H1 (cell line): ENCODE data around the gene NNMT. TPM values are rescaled to one million over a fixed set of nuclear protein-coding genes. Genes with fewer than 3 reads are reported as not detected.

ENCODE experiments used
- CTCF ChIA-PET: fragments of 300-600 bp; sonication (Branson Sonifier 250); formaldehyde crosslinking; loops from one replicate; lab custom pipeline; 2021; ENCODE audit not compliant: partially characterized antibody; lab: Charles Lee
- POLR2A ChIA-PET: fragments of 300-600 bp; sonication (Branson Sonifier 250); formaldehyde crosslinking; loops from one replicate; lab custom pipeline; 2021; ENCODE audit warnings: inconsistent platforms; ENCODE audit not compliant: partially characterized antibody; lab: Charles Lee
- DNase-seq, 2 experiments: peaks; one replicate each; pipeline versions ENCODE4 v3.0.0 to v3.0.0-alpha.2; 2010 to 2022; ENCODE audit warnings: low spot score in 2 of 2, low read depth in 1 of 2, mixed read lengths in 1 of 2
- FAIRE-seq: peaks from 2 replicates; lab custom pipeline; 2011; peaks lifted over from hg19 to GRCh38; lab: Jason Lieb, UNC
- H2AFZ ChIP-seq: 2 replicates; pipeline ENCODE4 v1.8.1; 2012; ENCODE audit warnings: low read length, inconsistent platforms
- H2AK5ac ChIP-seq: 2 replicates; pipeline ENCODE4 v1.6.1; 2013; ENCODE audit warnings: low read depth, low read length
- H2BK120ac ChIP-seq: replicated peaks from 2 replicates; pipeline ENCODE3; 2013; ENCODE audit warnings: low read depth, low read length, inconsistent platforms
- H2BK12ac ChIP-seq: 2 replicates; pipeline ENCODE4 v1.6.1; 2013; ENCODE audit warnings: low read depth, low read length
- H2BK15ac ChIP-seq: 2 replicates; pipeline ENCODE4 v1.6.1; 2013; ENCODE audit warnings: low read length
- H2BK20ac ChIP-seq: 2 replicates; pipeline ENCODE4 v1.6.1; 2013; ENCODE audit warnings: low read length
- H2BK5ac ChIP-seq: 2 replicates; pipeline ENCODE4 v1.6.1; 2013; ENCODE audit warnings: low read depth, low read length
- H3K14ac ChIP-seq: 2 replicates; pipeline ENCODE4 v1.6.1; 2013; ENCODE audit warnings: inconsistent platforms; ENCODE audit not compliant: insufficient read length
- H3K18ac ChIP-seq: 2 replicates; pipeline ENCODE4 v1.6.1; 2013; ENCODE audit warnings: low read length; ENCODE audit errors: extremely low read depth
- H3K23ac ChIP-seq: 2 replicates; pipeline ENCODE4 v1.6.1; 2013; ENCODE audit warnings: inconsistent platforms; ENCODE audit not compliant: insufficient read length
- H3K23me2 ChIP-seq: 2 replicates; pipeline ENCODE4 v1.6.1; 2013; ENCODE audit warnings: low read depth, low read length
- H3K27ac ChIP-seq: 2 replicates; pipeline ENCODE4 v1.6.1; 2011; ENCODE audit warnings: low read depth, low read length, inconsistent platforms
- H3K27me3 ChIP-seq, 4 experiments: replicated peaks in 1 of 4; 1 replicate in 1 of 4; 2 replicates in 3 of 4; pipeline versions ENCODE4 v1.6.1 to v1.8.1; 2011 to 2013; ENCODE audit warnings: low read length in 3 of 4, mild to moderate bottlenecking in 3 of 4, inconsistent platforms in 2 of 4, mixed read lengths in 2 of 4, moderate library complexity in 1 of 4; ENCODE audit not compliant: control insufficient read depth in 3 of 4, insufficient read depth in 3 of 4; ENCODE audit errors: extremely low read depth in 1 of 4
- H3K36me3 ChIP-seq, 4 experiments: 2 replicates each; pipeline versions ENCODE4 v1.6.1 to v1.8.1; 2011 to 2013; ENCODE audit warnings: mild to moderate bottlenecking in 4 of 4, low read length in 3 of 4, moderate library complexity in 2 of 4, control low read depth in 1 of 4, inconsistent platforms in 1 of 4; ENCODE audit not compliant: insufficient read depth in 4 of 4, control insufficient read depth in 2 of 4
- H3K4ac ChIP-seq: replicated peaks from 2 replicates; pipeline ENCODE3; 2013; ENCODE audit warnings: low read length, low read depth, mixed read lengths, inconsistent platforms; ENCODE audit not compliant: insufficient read length
- H3K4me1 ChIP-seq, 4 experiments: replicated peaks in 1 of 4; 1 replicate in 1 of 4; 2 replicates in 3 of 4; pipeline versions ENCODE4 v1.6.1 to v1.8.1; 2011 to 2013; ENCODE audit warnings: low read length in 3 of 4, inconsistent platforms in 2 of 4, mixed read lengths in 1 of 4; ENCODE audit not compliant: insufficient read depth in 4 of 4, control insufficient read depth in 3 of 4
- H3K4me2 ChIP-seq, 2 experiments: 2 replicates each; pipeline versions ENCODE4 v1.6.1 to v1.8.1; 2011 to 2013; ENCODE audit warnings: low read depth in 2 of 2, low read length in 2 of 2, control low read depth in 1 of 2, inconsistent platforms in 1 of 2, mild to moderate bottlenecking in 1 of 2; ENCODE audit not compliant: insufficient read depth in 1 of 2
- H3K4me3 ChIP-seq, 4 experiments: fragments of 200-600, 300-600 bp in 1 of 4; sonication (generic), shearing (Covaris generic), sonication (Bioruptor Twin) in 1 of 4; 2 replicates each; pipeline versions ENCODE4 v1.5.1 to v1.8.1; 2011 to 2016; ENCODE audit warnings: low read length in 4 of 4, low read depth in 3 of 4, control low read depth in 2 of 4, inconsistent platforms in 2 of 4, mild to moderate bottlenecking in 2 of 4, mixed read lengths in 1 of 4, moderate library complexity in 1 of 4; ENCODE audit not compliant: insufficient read depth in 2 of 4; ENCODE audit errors: extremely low read depth in 1 of 4
- H3K56ac ChIP-seq: replicated peaks from 2 replicates; pipeline ENCODE3; 2013; ENCODE audit warnings: low read depth, mild to moderate bottlenecking, mixed read lengths, low read length, inconsistent platforms; ENCODE audit not compliant: insufficient read length
- H3K79me1 ChIP-seq: 2 replicates; pipeline ENCODE4 v1.6.1; 2013; ENCODE audit warnings: low read depth, low read length, control low read depth
- H3K79me2 ChIP-seq, 2 experiments: 2 replicates each; pipeline versions ENCODE4 v1.6.1 to v1.8.1; 2012 to 2013; ENCODE audit warnings: low read length in 2 of 2, mild to moderate bottlenecking in 2 of 2, inconsistent platforms in 1 of 2; ENCODE audit not compliant: insufficient read depth in 2 of 2, control insufficient read depth in 1 of 2
- H3K9ac ChIP-seq, 4 experiments: replicated peaks in 1 of 4; 1 replicate in 1 of 4; 2 replicates in 3 of 4; pipeline versions ENCODE4 v1.6.1 to v1.8.1; 2011 to 2013; ENCODE audit warnings: low read depth in 3 of 4, low read length in 3 of 4, control low read depth in 2 of 4, mild to moderate bottlenecking in 2 of 4, moderate library complexity in 2 of 4, inconsistent platforms in 1 of 4; ENCODE audit errors: extremely low read depth in 1 of 4
- H3K9me3 ChIP-seq, 2 experiments: 2 replicates each; pipeline versions ENCODE4 v1.6.1 to v1.8.1; 2012 to 2013; ENCODE audit warnings: mild to moderate bottlenecking in 2 of 2, moderate library complexity in 2 of 2, control low read depth in 1 of 2, inconsistent platforms in 1 of 2, low read depth in 1 of 2, low read length in 1 of 2, mixed read lengths in 1 of 2; ENCODE audit not compliant: insufficient read depth in 2 of 2
- H4K20me1 ChIP-seq, 2 experiments: replicated peaks in 1 of 2; 2 replicates each; pipeline versions ENCODE3 to v1.8.1; 2011 to 2013; ENCODE audit warnings: inconsistent platforms in 2 of 2, low read length in 2 of 2, mild to moderate bottlenecking in 1 of 2; ENCODE audit not compliant: insufficient read depth in 2 of 2, control insufficient read depth in 1 of 2
- H4K5ac ChIP-seq: 2 replicates; pipeline ENCODE4 v1.6.1; 2013; ENCODE audit warnings: low read length, low read depth, mixed read lengths, inconsistent platforms; ENCODE audit not compliant: insufficient read length
- H4K8ac ChIP-seq: 2 replicates; pipeline ENCODE4 v1.8.0; 2013; ENCODE audit warnings: mild to moderate bottlenecking, moderate library complexity, low read length, inconsistent platforms; ENCODE audit not compliant: insufficient read depth; ENCODE audit errors: extremely low read depth
- H4K91ac ChIP-seq: replicated peaks from 2 replicates; pipeline ENCODE3; 2013; ENCODE audit warnings: low read length, mixed read lengths, inconsistent platforms; ENCODE audit not compliant: insufficient read length
- CBX5 ChIP-seq: fragments of 300-800, 300-1000 bp; sonication (generic); IDR thresholded peaks from 2 replicates; pipeline ENCODE4 v1.7.1; 2016; ENCODE audit warnings: antibody characterized with exemption, low read length, low read depth
- GABPA ChIP-seq: IDR thresholded peaks from 2 replicates; pipeline ENCODE4 v1.6.1; 2011; ENCODE audit warnings: mild to moderate bottlenecking, low read length, moderate library complexity, borderline replicate concordance; ENCODE audit not compliant: insufficient read depth
- JUND ChIP-seq: IDR thresholded peaks from 2 replicates; pipeline ENCODE4 v1.6.1; 2011; ENCODE audit warnings: mild to moderate bottlenecking, improper control_type of control experiment, low read length
- POLR2AphosphoS5 ChIP-seq: IDR thresholded peaks from 2 replicates; pipeline ENCODE4 v1.6.1; 2011; ENCODE audit warnings: low read depth, low read length
- RAD21 ChIP-seq, 2 experiments: IDR thresholded peaks in 1 of 2; conservative IDR thresholded peaks in 1 of 2; 2 replicates each; pipeline ENCODE4 v1.6.1; 2011; ENCODE audit warnings: low read depth in 2 of 2, low read length in 2 of 2, improper control_type of control experiment in 1 of 2, inconsistent platforms in 1 of 2, mild to moderate bottlenecking in 1 of 2, moderate library complexity in 1 of 2
- RBBP5 ChIP-seq: IDR thresholded peaks from 2 replicates; pipeline ENCODE4 v1.7.1; 2012; ENCODE audit warnings: low read depth, mild to moderate bottlenecking, inconsistent platforms, low read length, moderate library complexity, borderline replicate concordance
- SIN3A ChIP-seq, 2 experiments: IDR thresholded peaks in 1 of 2; conservative IDR thresholded peaks in 1 of 2; 2 replicates each; pipeline ENCODE4 v1.6.1; 2011 to 2012; ENCODE audit warnings: low read length in 2 of 2, improper control_type of control experiment in 1 of 2, low read depth in 1 of 2, mild to moderate bottlenecking in 1 of 2
- YY1 ChIP-seq: IDR thresholded peaks from 2 replicates; pipeline ENCODE4 v1.6.1; 2011; ENCODE audit warnings: low read depth, mild to moderate bottlenecking, low read length
- WGBS, 2 experiments: shearing (Covaris generic) in 1 of 2; methylation state at CpG; one replicate each; pipeline versions ENCODE4 v1.1.6 to v1.1.7; 2013 to 2015; ENCODE audit warnings: low lambda C conversion rate in 2 of 2, mixed read lengths in 2 of 2, inconsistent platforms in 1 of 2, low coverage in 1 of 2, missing lambda C conversion rate in 1 of 2; ENCODE audit not compliant: insufficient replicate concordance in 2 of 2, insufficient coverage in 1 of 2, insufficient read length in 1 of 2; ENCODE audit errors: extremely low coverage in 1 of 2, missing lambda C conversion rate in 1 of 2; 5-methylcytosine and 5-hydroxymethylcytosine counted together
- polyA plus RNA-seq, 7 experiments: library from polyadenylated mRNA; depleted of rRNA in 3 of 7; stranded (reverse) in 5 of 7; unstranded in 2 of 7; fragments of >200 nt in 5 of 7; fragments of 200-250 nt in 2 of 7; gene quantifications; 1 replicate in 5 of 7; 2 replicates in 1 of 7; 4 replicates in 1 of 7; pipeline versions ENCODE4 v1.2.1 to v1.2.3, GENCODE V29; 2011 to 2013; ENCODE audit warnings: missing spikeins in 2 of 7, mixed read lengths in 2 of 7
- total RNA-seq: library from RNA; stranded (reverse); fragmentation: NEBNext Ultra II Directional; extraction: Animal tissue kit (Norgen Biotek cat#: 25700); gene quantifications from 2 replicates; pipeline ENCODE4 v1.2.1, GENCODE V29; 2021
- TF ChIP-seq, protein P1 (sequence below): IDR thresholded peaks from 2 replicates; pipeline ENCODE4 v1.6.1; 2011; ENCODE audit warnings: low read depth, mild to moderate bottlenecking, low read length; ENCODE audit not compliant: insufficient read depth
- TF ChIP-seq, protein P2 (sequence below): IDR thresholded peaks from 2 replicates; pipeline ENCODE4 v1.6.1; 2012; ENCODE audit warnings: inconsistent platforms
- TF ChIP-seq, protein P3 (sequence below): IDR thresholded peaks from 2 replicates; pipeline ENCODE4 v1.6.1; 2012; ENCODE audit warnings: low read length, inconsistent platforms

Gene NNMT
- total and polyA plus RNA-seq, 2 of the 8 experiments (the other 6 are each of a cell fraction or from before 2014, with no cell fraction given): not detected

DNA sequence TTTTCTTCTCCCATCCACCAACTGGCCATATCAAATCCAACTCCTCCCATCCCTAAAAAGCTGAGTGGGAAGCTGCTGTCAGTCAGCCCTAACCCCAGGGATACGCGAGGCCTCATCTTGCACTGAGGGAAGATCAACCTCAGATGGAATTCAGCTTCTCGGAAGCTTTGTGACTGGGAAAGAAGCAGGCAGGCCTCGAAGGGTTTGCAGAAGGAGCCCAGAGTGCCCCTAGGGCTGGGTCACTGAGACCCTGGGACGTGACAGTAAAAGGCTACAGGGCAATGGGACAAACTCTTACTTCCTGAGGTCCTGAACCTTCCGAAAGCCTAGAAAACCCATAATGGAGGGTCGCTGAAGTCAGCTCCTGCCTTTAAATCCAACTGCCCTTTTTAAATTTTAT lies 34.4 kb upstream of the NNMT start:
- no peak overlapping the region for H4K8ac ChIP-seq
- no peak overlapping the region for H3K14ac ChIP-seq
- no peaks in the 10 kb centered on the region for H3K23me2 ChIP-seq
- ChIA-PET POLR2A (no interaction called here), CTCF (interaction anchor here (0.6 to 12.0 kb wide), 70 partner anchors 7 to 683 kb away, joined by 3 to 280 read pairs (median 6); partner anchors contain the start of genes HTR3A and HTR3B)
- no peaks in the 10 kb centered on the region for H3K27me3 ChIP-seq
- H2BK15ac ChIP-seq: no peak overlapping the region
- no peak overlapping the region for H2BK12ac ChIP-seq
- H4K5ac ChIP-seq: no peak overlapping the region
- 89% methylated on average over 7 of the region's 7 CpGs; no CpG with 5 or more reads in 1 of the 2 experiments for WGBS, 2 experiments
- H3K79me1 ChIP-seq: no peaks in the 10 kb centered on the region
- no peak overlapping the region for H3K56ac ChIP-seq
- DNase-seq (no peak), FAIRE-seq (no peak)
- H3K4me3 ChIP-seq: no peak overlapping the region
- no peaks in the 10 kb centered on the region for H3K36me3 ChIP-seq
- H2BK5ac ChIP-seq: no peak overlapping the region
- H4K91ac ChIP-seq: no peak overlapping the region
- no peak overlapping the region for H2BK20ac ChIP-seq
- no peak overlapping the region for H2AFZ ChIP-seq
- no peaks in the 10 kb centered on the region; a peak in 3 of 7 replicates for H3K4me1 ChIP-seq
- no peak overlapping the region for H3K27ac ChIP-seq
- no peak overlapping the region for H3K4me2 ChIP-seq
- H3K9ac ChIP-seq: no peak overlapping the region
- no peaks in the 10 kb centered on the region for H4K20me1 ChIP-seq
- TF ChIP-seq YY1 (no peak), RAD21 (IDR thresholded peaks at IDR 0.05 in 1 of 2, conservative IDR thresholded peaks at IDR 0.05 in 1 of 2; ENCODE audit: low read depth in 2 of 2, low read length in 2 of 2) (no peak), GABPA (no peak), POLR2AphosphoS5 (no peak), RBBP5 (no peak), SIN3A (conservative IDR thresholded peaks at IDR 0.05 in 1 of 2, IDR thresholded peaks at IDR 0.05 in 1 of 2; ENCODE audit: low read depth in 1 of 2, low read length in 2 of 2) (no peak), JUND (no peak), CBX5 (no peak)
- TF ChIP-seq, protein P1, sequence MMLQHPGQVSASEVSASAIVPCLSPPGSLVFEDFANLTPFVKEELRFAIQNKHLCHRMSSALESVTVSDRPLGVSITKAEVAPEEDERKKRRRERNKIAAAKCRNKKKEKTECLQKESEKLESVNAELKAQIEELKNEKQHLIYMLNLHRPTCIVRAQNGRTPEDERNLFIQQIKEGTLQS: no peak
- TF ChIP-seq, protein P2, sequence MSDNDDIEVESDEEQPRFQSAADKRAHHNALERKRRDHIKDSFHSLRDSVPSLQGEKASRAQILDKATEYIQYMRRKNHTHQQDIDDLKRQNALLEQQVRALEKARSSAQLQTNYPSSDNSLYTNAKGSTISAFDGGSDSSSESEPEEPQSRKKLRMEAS: no peak
- TF ChIP-seq, protein P3, sequence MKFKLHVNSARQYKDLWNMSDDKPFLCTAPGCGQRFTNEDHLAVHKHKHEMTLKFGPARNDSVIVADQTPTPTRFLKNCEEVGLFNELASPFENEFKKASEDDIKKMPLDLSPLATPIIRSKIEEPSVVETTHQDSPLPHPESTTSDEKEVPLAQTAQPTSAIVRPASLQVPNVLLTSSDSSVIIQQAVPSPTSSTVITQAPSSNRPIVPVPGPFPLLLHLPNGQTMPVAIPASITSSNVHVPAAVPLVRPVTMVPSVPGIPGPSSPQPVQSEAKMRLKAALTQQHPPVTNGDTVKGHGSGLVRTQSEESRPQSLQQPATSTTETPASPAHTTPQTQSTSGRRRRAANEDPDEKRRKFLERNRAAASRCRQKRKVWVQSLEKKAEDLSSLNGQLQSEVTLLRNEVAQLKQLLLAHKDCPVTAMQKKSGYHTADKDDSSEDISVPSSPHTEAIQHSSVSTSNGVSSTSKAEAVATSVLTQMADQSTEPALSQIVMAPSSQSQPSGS: no peak
- H2AK5ac ChIP-seq: no peak overlapping the region
- no peaks in the 10 kb centered on the region for H3K79me2 ChIP-seq
- no peaks in the 10 kb centered on the region for H3K9me3 ChIP-seq
- no peak overlapping the region for H3K18ac ChIP-seq
- H2BK120ac ChIP-seq: no peak overlapping the region
- H3K23ac ChIP-seq: no peak overlapping the region
- no peak overlapping the region for H3K4ac ChIP-seq
